SU-DHL-6 (cell line): ENCODE data around the gene P2RX3.

Experiments used
- H2AFZ ChIP-seq: fragments of 200-600 bp; sonication (generic); 2 replicates; pipeline ENCODE4 v1.6.1; 2014; ENCODE audit warnings: low read depth, mild to moderate bottlenecking, moderate library complexity, mixed read lengths, antibody characterized with exemption, low read length; ENCODE audit not compliant: severe bottlenecking
- H3F3A ChIP-seq: fragments of 200-600 bp; shearing (Covaris generic); 2 replicates; pipeline ENCODE4 v1.6.0; 2016; ENCODE audit warnings: antibody characterized with exemption, mild to moderate bottlenecking; ENCODE audit not compliant: insufficient read depth
- H3K27ac ChIP-seq: fragments of 200-600 bp; sonication (generic); 2 replicates; pipeline ENCODE4 v1.5.1; 2016; ENCODE audit warnings: low read depth, mild to moderate bottlenecking, low read length, moderate library complexity, mixed read lengths
- H3K27me3 ChIP-seq: fragments of 200-600 bp; sonication (generic), shearing (Covaris generic); 2 replicates; pipeline ENCODE4 v1.6.0; 2014; ENCODE audit warnings: mild to moderate bottlenecking, low read length
- H3K36me3 ChIP-seq: fragments of 200-600 bp; sonication (generic); 2 replicates; pipeline ENCODE4 v1.6.1; 2014; ENCODE audit warnings: mild to moderate bottlenecking, low read length, mixed read lengths
- H3K4me2 ChIP-seq: fragments of 300-600, 200-600 bp; shearing (Covaris generic), sonication (generic); 2 replicates; pipeline ENCODE4 v1.6.0; 2014; ENCODE audit warnings: low read length, low read depth, mild to moderate bottlenecking; ENCODE audit not compliant: poor library complexity, severe bottlenecking
- H3K4me3 ChIP-seq: fragments of 200-600 bp; sonication (generic); 2 replicates; pipeline ENCODE4 v1.5.1; 2014; ENCODE audit warnings: antibody characterized with exemption, low read length, mild to moderate bottlenecking, mixed read lengths; ENCODE audit not compliant: insufficient read depth, poor library complexity, severe bottlenecking
- H3K79me2 ChIP-seq: fragments of 200-600 bp; sonication (generic); 2 replicates; pipeline ENCODE4 v1.6.1; 2014; ENCODE audit warnings: mild to moderate bottlenecking, low read length, moderate library complexity; ENCODE audit not compliant: insufficient read depth
- H3K9ac ChIP-seq: fragments of 200-600 bp; sonication (generic); 2 replicates; pipeline ENCODE4 v1.7.0; 2014; ENCODE audit warnings: mild to moderate bottlenecking, low read length
- H3K9me2 ChIP-seq: fragments of 200-600 bp; sonication (generic); replicated peaks from 2 replicates; pipeline ENCODE4 v1.6.1; 2014; ENCODE audit warnings: low read length; ENCODE audit not compliant: insufficient read depth
- H3K9me3 ChIP-seq: fragments of 200-600 bp; sonication (generic); 2 replicates; pipeline ENCODE4 v1.6.1; 2014; ENCODE audit warnings: low read length, mixed read lengths; ENCODE audit not compliant: insufficient read depth
- H4K20me1 ChIP-seq: fragments of 200-600 bp; sonication (generic); 2 replicates; pipeline ENCODE4 v1.6.1; 2014; ENCODE audit warnings: low read depth, mild to moderate bottlenecking, antibody characterized with exemption, low read length, moderate library complexity, mixed read lengths
- EZH2phosphoT487 ChIP-seq: fragments of 200-600 bp; sonication (generic), shearing (Covaris generic); conservative IDR thresholded peaks from 2 replicates; pipeline ENCODE4 v1.6.1; 2018; ENCODE audit warnings: mild to moderate bottlenecking, antibody characterized with exemption, low read length, moderate library complexity, mixed read lengths
- TF ChIP-seq, protein P1 (sequence below): fragments of 200-600 bp; sonication (generic); IDR thresholded peaks from one replicate; pipeline ENCODE4 v1.5.1; 2017; ENCODE audit warnings: antibody characterized with exemption, mild to moderate bottlenecking, low read length, moderate library complexity; ENCODE audit not compliant: insufficient read depth, poor library complexity, severe bottlenecking

The P2RX3 gene

DNA sequence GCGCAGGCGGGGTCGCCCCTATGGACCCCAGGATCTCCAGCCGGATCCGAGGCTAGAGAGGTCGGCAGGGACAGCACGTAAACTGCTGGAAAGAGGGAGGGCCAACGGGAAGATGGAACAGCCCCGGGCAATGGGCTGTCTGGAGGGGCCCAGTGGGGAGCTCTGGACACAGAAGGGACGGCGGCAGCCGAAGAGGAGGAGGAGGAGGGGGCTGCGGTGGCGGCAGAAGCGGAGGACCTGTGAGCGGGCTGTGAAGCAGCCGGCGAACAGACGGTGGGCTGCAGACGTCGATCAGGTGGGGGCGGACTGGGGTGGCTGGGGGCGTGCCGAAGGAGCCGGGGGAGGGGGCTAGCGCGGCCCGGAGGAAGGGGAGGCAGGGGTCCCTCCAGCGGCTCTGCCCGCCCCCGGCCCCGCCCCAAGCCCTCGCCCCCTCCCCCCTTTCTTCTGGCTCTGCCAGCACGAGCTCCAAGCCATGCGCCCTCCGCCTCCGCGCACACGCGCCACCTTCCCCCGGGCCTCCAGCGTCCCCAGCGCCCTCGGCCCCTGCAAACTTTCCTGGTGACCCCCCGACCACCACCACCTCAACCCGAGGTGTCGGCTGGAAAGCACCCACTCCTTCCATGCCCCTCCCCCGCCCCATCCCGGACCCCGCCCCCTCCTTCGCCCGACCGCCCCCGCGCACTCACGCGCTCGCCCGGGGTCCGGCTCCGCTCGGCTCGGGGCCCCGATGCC lies 13.8 kb upstream of the P2RX3 start:
- Histone ChIP-seq H3K4me3 (peak overlapping the region; percentile 38), H3K9me2 (no peaks in the 10 kb centered on the region), H3K27me3 (no peaks in the 10 kb centered on the region), H3F3A (peaks cover 16% of the 10 kb centered on the region), H3K9me3 (no peaks in the 10 kb centered on the region), H2AFZ (no peak overlapping the region), H3K79me2 (no peaks in the 10 kb centered on the region), H3K27ac (peak overlapping the region; percentile 73; the same call in 1 of the 2 replicates), H3K36me3 (peaks cover 7% of the 10 kb centered on the region; the same call in 1 of the 2 replicates), H3K4me2 (peak overlapping the region; percentile 61), H3K9ac (peak overlapping the region; percentile 53), H4K20me1 (no peaks in the 10 kb centered on the region)
- TF ChIP-seq, protein P1, sequence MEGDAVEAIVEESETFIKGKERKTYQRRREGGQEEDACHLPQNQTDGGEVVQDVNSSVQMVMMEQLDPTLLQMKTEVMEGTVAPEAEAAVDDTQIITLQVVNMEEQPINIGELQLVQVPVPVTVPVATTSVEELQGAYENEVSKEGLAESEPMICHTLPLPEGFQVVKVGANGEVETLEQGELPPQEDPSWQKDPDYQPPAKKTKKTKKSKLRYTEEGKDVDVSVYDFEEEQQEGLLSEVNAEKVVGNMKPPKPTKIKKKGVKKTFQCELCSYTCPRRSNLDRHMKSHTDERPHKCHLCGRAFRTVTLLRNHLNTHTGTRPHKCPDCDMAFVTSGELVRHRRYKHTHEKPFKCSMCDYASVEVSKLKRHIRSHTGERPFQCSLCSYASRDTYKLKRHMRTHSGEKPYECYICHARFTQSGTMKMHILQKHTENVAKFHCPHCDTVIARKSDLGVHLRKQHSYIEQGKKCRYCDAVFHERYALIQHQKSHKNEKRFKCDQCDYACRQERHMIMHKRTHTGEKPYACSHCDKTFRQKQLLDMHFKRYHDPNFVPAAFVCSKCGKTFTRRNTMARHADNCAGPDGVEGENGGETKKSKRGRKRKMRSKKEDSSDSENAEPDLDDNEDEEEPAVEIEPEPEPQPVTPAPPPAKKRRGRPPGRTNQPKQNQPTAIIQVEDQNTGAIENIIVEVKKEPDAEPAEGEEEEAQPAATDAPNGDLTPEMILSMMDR: no peak
- TF ChIP-seq EZH2phosphoT487: no peak

DNA sequence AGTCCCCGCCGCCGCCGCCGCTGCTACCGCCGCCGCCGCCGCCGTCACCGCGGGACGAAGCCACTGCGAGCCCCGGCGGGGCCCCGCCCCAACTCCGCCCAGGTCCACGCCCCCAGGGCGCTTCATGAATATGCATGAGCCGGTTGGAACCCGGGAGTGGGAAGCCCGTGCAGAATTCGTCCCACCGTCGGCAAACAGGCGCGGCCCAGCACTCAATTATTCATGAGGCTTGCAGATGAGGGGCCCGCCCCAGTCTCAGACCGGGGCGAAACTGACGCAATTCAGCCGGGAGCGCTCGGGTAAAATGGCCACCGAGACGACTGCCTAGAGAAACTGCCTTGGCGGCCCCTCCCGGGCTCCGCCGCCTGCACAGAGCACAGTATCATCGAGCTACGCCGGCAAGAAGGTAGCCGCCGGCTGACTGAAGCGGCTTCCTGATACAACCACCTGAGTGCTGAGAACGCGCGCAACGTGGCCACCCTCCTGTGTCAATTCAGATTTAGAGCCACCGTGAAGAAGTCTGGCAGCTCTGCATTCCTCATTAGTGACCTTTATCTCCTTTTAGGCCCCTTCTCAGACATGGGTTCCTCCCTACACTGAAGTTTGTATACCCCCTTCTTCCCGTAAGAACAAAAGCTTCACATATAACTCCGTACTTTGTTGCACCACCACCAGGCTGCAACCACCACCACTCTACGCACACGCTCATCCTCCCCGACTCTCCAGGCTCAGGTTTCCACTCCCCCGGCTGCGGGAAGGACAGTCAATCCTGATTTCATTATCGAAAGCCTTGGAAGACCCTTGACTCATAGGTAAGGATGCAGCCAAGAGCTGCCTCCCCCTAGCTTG lies 13.0 kb upstream of the P2RX3 start, which contains the start of gene TNKS1BP1:
Gene TNKS1BP1, minus strand, starts transcription at position 67 of the 849 bp plus-strand sequence. CDS start 3,067 bp downstream, outside the sequence.
- Histone ChIP-seq H3K27ac (peak within 1 kb of the TSS; percentile 73), H3K9me2 (no peaks in the 10 kb centered on the region), H3K9me3 (no peaks in the 10 kb centered on the region), H3K4me2 (peak within 1 kb of the TSS; percentile 61), H4K20me1 (no peaks in the 10 kb centered on the region), H2AFZ (peak within 1 kb of the TSS; percentile 55), H3K4me3 (peak within 1 kb of the TSS; percentile 38), H3K9ac (peak within 1 kb of the TSS; percentile 53), H3K36me3 (peaks cover 7% of the 10 kb centered on the region; the same call in 1 of the 2 replicates), H3K79me2 (no peaks in the 10 kb centered on the region), H3F3A (peaks cover 16% of the 10 kb centered on the region), H3K27me3 (no peaks in the 10 kb centered on the region)
- no peak for TF ChIP-seq EZH2phosphoT487
- TF ChIP-seq, protein P1: no peak

GRCh38 chr11:57325735-57326048 lies 12.5 kb upstream of the P2RX3 start:
- H3K4me3 ChIP-seq: peak overlapping the region; percentile 38
- peak overlapping the region; percentile 55 for H2AFZ ChIP-seq
- peaks cover 7% of the 10 kb centered on the region; the same call in 1 of the 2 replicates for H3K36me3 ChIP-seq
- H3K27ac ChIP-seq: peak overlapping the region; percentile 73
- no peaks in the 10 kb centered on the region for H3K79me2 ChIP-seq
- peak overlapping the region; percentile 61 for H3K4me2 ChIP-seq
- peak overlapping the region; percentile 53 for H3K9ac ChIP-seq
- H3F3A ChIP-seq: peaks cover 16% of the 10 kb centered on the region
- TF ChIP-seq, protein P1: no peak
- TF ChIP-seq EZH2phosphoT487: no peak
- no peaks in the 10 kb centered on the region for H3K9me2 ChIP-seq
- no peaks in the 10 kb centered on the region for H3K9me3 ChIP-seq
- H3K27me3 ChIP-seq: no peaks in the 10 kb centered on the region
- H4K20me1 ChIP-seq: no peaks in the 10 kb centered on the region
